GM12864 (cell line): Measurements from ENCODE around the gene OR1M1.
"Not testable (repeated sequence)": the region's sequence is repeated elsewhere in the genome, so short reads cannot be mapped to it uniquely, and the experiment has no call there.

Experiments
- DNase-seq: peaks from one replicate; pipeline ENCODE4 v3.0.0-alpha.2; 2011; ENCODE audit warnings: low read depth
- H3K4me3 ChIP-seq: 2 replicates; pipeline ENCODE4 v1.5.1; 2011; ENCODE audit warnings: mild to moderate bottlenecking, low read depth, low read length, control low read depth
- TF ChIP-seq, protein P1 (sequence below): IDR thresholded peaks from 2 replicates; pipeline ENCODE4 v1.5.1; 2011; ENCODE audit warnings: low read depth, mild to moderate bottlenecking, moderate library complexity, low read length, control low read depth, inconsistent platforms; ENCODE audit errors: missing control alignments

Gene OR1M1

GRCh38 chr19:9046694-9047093, 40.2 kb upstream of the OR1M1 start:
- no peak overlapping the region for H3K4me3 ChIP-seq
- DNase-seq, result no peak
- TF ChIP-seq, protein P1, sequence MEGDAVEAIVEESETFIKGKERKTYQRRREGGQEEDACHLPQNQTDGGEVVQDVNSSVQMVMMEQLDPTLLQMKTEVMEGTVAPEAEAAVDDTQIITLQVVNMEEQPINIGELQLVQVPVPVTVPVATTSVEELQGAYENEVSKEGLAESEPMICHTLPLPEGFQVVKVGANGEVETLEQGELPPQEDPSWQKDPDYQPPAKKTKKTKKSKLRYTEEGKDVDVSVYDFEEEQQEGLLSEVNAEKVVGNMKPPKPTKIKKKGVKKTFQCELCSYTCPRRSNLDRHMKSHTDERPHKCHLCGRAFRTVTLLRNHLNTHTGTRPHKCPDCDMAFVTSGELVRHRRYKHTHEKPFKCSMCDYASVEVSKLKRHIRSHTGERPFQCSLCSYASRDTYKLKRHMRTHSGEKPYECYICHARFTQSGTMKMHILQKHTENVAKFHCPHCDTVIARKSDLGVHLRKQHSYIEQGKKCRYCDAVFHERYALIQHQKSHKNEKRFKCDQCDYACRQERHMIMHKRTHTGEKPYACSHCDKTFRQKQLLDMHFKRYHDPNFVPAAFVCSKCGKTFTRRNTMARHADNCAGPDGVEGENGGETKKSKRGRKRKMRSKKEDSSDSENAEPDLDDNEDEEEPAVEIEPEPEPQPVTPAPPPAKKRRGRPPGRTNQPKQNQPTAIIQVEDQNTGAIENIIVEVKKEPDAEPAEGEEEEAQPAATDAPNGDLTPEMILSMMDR, result no peak

DNA sequence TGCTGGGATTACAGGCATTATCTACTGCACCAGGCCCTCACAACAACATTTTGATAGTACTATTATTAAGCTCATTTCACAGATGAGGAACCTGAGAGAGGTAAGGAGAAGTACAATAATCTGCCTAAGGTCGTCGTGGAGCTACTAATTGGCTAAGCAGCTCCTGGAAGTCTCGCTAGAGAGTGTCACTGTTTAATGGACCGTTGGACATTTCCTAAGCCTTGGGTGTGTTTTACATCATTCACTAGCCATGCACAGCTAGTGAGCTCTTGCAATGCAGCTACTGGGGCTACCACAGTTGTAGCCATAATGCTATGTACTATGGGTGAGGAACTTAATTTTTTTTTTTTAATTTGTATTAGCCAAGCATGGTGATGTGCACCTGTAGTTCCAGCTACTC, 34.0 kb upstream of the OR1M1 start:
- TF ChIP-seq, protein P1, result no peak
- H3K4me3 ChIP-seq, result no peak overlapping the region
- no peak for DNase-seq

DNA sequence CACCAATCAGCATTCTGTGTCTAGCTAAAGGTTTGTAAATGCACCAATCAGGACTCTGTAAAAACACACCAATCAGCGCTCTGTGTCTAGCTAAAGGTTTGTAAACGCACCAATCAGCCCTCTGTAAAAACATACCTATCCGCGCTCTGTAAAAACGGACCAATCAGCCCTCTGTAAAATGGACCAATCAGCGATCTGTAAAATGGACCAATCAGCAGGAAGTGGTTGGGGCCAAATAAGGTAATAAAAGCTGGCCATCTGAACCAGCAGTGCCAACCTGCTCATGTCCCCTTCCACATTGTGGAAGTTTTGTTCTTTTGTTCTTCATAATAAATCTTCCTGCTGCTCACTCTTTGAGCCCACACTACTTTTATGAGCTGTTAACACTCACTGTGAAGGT, 33.2 kb upstream of the OR1M1 start:
- not testable (repeated sequence) for DNase-seq, H3K4me3 ChIP-seq

GRCh38 chr19:9054207-9054606, 32.7 kb upstream of the OR1M1 start:
- H3K4me3 ChIP-seq, result no peak overlapping the region
- TF ChIP-seq, protein P1, result no peak
- DNase-seq, result no peak

DNA sequence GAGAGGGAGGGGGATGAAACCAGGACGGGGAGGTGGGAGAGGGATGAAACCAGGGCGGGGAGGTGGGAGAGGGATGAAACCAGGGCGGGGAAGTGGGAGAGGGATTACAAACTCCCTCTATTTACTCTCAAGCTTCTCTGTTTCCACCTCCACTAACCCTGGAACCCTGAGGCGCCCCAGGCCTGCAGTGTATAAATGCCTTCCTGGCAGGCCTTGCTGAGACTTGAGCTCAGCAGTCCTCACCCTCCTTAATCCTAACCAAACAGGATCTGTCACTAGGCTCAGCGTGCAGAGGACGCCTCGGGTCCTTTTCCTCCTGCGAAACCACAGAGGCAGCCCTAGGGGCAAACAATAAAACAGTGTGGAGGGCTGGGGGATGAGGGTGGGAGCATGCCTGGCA, 32.1 kb upstream of the OR1M1 start:
- H3K4me3 ChIP-seq, result no peak overlapping the region
- TF ChIP-seq, protein P1, result no peak
- no peak for DNase-seq

- H3K4me3 ChIP-seq, DNase-seq: not testable (repeated sequence)
Measured at GRCh38 chr19:9056131-9056530, 30.7 kb upstream of the OR1M1 start.

GRCh38 chr19:9057505-9058258, 29.2 kb upstream of the OR1M1 start:
- no peak for DNase-seq
- no peak overlapping the region for H3K4me3 ChIP-seq
- TF ChIP-seq, protein P1, result no peak

DNA sequence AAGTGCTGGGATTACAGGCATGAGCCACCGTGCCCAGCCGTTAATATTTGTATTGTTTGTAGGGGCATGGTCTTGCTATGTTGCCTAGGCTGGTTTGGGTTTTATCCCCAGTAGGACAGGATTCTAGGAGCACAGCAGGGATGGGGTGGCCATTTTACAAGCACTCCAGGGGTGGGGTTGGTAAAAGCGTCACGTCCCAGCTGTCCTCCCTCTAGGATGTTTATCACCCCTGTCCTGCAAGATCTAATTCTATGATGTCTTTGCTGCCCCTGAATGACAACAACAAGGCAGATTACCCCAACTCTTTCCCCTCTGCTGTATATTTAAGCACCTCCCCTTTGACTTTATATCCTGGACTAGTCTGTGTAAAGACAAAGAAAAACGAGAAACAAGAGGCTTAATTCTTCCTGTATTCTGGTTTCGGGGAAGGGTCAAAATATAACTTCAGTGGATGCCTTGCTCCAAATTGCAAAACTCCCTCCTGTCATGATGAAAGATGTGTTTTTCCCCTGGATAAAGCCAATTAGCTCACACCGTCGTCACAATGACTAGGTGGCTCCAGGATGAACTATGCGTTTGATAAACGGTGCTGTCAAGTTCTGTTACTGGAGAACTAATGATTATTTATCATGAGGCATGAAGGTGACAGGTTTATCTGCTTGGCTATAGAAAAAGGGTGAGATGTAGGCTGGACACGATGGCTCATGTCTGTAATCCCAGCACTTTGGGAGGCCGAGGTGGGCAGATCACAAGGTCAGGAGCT, 27.8 kb upstream of the OR1M1 start:
- DNase-seq, result no peak
- TF ChIP-seq, protein P1, result no peak
- no peak overlapping the region for H3K4me3 ChIP-seq
